C4-2B (cell line): ENCODE results near the gene ACSF3.

Experiments
- CTCF ChIP-seq: fragments of 450-650 bp; conservative IDR thresholded peaks from 2 replicates; pipeline ENCODE4 v1.5.1; 2017; ENCODE audit warnings: mild to moderate bottlenecking
- ZFX ChIP-seq: fragments of 450-650 bp; IDR thresholded peaks from 2 replicates; pipeline ENCODE4 v1.6.1; 2017

- TF ChIP-seq CTCF (no peak), ZFX (no peak)
Observed at GRCh38 chr16:89178453-89179147, 84.9 kb downstream of the ACSF3 start.
